HUES48 (cell line): ENCODE results near the gene THAP4.

Source experiments
- H3K27ac ChIP-seq: one replicate; pipeline ENCODE4 v1.7.0; 2013; ENCODE audit warnings: low read depth, low read length, inconsistent platforms
- H3K27me3 ChIP-seq: 2 replicates; pipeline ENCODE4 v1.6.1; 2013; ENCODE audit warnings: mild to moderate bottlenecking, low read length; ENCODE audit not compliant: control insufficient read depth, insufficient read depth
- H3K36me3 ChIP-seq: 2 replicates; pipeline ENCODE4 v1.6.1; 2013; ENCODE audit warnings: low read length; ENCODE audit not compliant: control insufficient read depth, insufficient read depth
- H3K4me1 ChIP-seq: 2 replicates; pipeline ENCODE4 v1.6.1; 2013; ENCODE audit warnings: mild to moderate bottlenecking, low read length; ENCODE audit not compliant: control insufficient read depth, insufficient read depth
- H3K4me3 ChIP-seq: 2 replicates; pipeline ENCODE4 v1.5.1; 2013; ENCODE audit warnings: mild to moderate bottlenecking, low read depth, low read length
- H3K9ac ChIP-seq: 2 replicates; pipeline ENCODE4 v1.6.1; 2013; ENCODE audit warnings: mild to moderate bottlenecking, low read depth, low read length, moderate library complexity
- H3K9me3 ChIP-seq: 2 replicates; pipeline ENCODE4 v1.6.1; 2013; ENCODE audit warnings: low read length; ENCODE audit not compliant: control insufficient read depth, insufficient read depth

Gene THAP4

DNA sequence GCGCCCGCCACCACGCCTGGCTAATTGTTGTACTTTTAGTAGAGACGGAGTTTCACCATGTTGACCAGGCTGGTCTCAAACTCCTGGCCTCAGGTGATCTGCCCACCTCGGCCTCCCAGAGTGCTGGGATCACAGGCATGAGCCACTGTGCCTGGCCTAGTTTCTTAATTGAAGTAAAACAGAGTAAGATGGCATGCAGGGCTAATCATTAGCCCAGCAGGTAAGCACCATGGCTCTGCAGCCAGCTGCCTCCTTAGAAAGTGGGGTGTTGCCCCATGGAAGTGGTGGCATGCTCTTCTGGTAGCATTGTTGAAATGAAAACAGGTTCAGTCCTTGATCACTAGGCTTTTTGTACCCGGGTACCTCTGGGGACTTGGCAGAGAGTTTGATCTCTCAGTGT, 13.0 kb upstream of the THAP4 start:
- no peak overlapping the region for H3K4me3 ChIP-seq
- peaks cover 45% of the 10 kb centered on the region for H3K36me3 ChIP-seq
- H3K4me1 ChIP-seq, result peaks cover 5% of the 10 kb centered on the region; the same call in 1 of the 2 replicates
- no peaks in the 10 kb centered on the region for H3K9me3 ChIP-seq
- no peak overlapping the region for H3K9ac ChIP-seq
- no peaks in the 10 kb centered on the region for H3K27me3 ChIP-seq
- peak overlapping the region; percentile 32 for H3K27ac ChIP-seq

DNA sequence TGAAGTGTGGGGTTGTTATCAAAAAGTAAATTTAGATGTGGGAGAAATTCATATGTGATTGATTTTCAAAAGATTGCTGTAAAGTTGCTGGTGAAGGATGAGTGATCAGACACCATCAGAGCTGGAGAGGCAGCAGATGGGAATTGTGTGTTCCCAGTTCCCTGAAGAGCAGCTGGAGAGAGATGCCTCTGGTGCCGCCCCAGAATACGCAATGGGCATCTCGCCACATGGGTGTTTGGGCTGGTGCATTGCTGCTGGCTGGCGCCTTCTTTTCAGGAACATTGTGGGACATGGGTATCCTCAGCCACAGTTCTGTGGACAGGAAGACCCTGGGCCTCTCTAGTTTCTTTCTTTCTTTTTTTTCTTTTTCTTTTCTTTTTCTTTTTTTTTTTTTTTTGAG, 12.4 kb upstream of the THAP4 start:
- Histone ChIP-seq H3K9ac (no peak overlapping the region), H3K4me3 (no peak overlapping the region), H3K27ac (no peak overlapping the region), H3K4me1 (peaks cover 5% of the 10 kb centered on the region; the same call in 1 of the 2 replicates), H3K27me3 (no peaks in the 10 kb centered on the region), H3K36me3 (peaks cover 40% of the 10 kb centered on the region), H3K9me3 (no peaks in the 10 kb centered on the region)

DNA sequence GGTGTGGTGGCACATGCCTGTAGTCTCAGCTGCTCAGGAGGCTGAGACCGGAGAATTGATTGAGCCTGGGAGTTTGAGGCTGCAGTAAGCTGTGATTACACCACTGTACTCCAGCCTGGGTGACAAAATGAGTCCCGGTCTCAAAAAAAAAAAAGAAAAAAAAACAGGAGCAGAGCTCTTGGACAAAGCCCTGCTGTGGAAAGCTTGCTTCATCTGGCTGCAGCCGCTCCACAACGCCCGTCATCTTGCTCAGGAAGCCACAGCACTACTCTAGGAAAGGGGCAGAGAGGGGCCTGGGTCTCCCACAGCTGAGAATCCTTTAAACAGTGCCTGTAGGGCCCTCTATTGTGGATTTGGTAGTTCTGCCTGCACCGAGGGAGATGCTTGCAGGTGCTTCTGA, 11.5 kb upstream of the THAP4 start:
- Histone ChIP-seq H3K36me3 (peaks cover 32% of the 10 kb centered on the region), H3K9ac (no peak overlapping the region), H3K4me3 (no peak overlapping the region), H3K9me3 (no peaks in the 10 kb centered on the region), H3K4me1 (peaks cover 5% of the 10 kb centered on the region; the same call in 1 of the 2 replicates), H3K27ac (no peak overlapping the region), H3K27me3 (no peaks in the 10 kb centered on the region)

DNA sequence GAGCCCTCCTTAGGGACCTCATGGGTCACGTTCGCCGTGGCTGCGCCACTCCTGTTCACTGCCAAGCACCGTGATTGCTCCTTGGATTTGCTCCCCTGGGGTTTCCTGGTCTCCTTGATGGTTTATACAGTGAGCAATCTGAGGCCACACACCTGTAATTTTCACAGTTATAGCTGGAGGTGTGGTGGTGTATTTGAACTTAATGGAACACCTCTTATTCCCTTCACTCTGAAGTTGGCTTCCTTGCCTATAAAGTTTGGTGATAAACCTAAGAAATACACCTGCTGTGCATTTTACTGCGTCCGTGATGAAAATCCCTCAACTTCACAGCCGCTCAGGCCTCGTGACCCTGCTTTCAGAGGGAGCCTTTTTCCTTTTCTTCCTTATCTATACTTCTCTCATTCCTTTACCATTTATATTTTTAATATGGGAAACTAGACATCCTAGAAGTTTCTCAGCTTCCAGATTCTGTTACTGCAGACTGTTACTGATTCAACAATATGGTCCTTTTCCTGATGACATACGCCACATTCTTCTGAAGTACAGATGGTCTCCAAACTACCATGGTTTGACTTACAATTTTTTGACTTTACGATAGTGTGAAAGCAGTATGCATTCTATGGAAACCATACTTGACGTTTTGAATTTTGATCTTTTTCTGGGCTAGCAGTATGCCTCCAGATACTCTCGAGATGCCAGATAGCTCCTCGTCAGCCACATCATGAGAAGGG, 9.1 kb upstream of the THAP4 start:
- H3K4me1 ChIP-seq, result peaks cover 11% of the 10 kb centered on the region; the same call in 1 of the 2 replicates
- H3K9me3 ChIP-seq, result no peaks in the 10 kb centered on the region
- no peak overlapping the region for H3K4me3 ChIP-seq
- no peak overlapping the region for H3K27ac ChIP-seq
- H3K27me3 ChIP-seq, result no peaks in the 10 kb centered on the region
- peaks cover 8% of the 10 kb centered on the region for H3K36me3 ChIP-seq
- no peak overlapping the region for H3K9ac ChIP-seq

DNA sequence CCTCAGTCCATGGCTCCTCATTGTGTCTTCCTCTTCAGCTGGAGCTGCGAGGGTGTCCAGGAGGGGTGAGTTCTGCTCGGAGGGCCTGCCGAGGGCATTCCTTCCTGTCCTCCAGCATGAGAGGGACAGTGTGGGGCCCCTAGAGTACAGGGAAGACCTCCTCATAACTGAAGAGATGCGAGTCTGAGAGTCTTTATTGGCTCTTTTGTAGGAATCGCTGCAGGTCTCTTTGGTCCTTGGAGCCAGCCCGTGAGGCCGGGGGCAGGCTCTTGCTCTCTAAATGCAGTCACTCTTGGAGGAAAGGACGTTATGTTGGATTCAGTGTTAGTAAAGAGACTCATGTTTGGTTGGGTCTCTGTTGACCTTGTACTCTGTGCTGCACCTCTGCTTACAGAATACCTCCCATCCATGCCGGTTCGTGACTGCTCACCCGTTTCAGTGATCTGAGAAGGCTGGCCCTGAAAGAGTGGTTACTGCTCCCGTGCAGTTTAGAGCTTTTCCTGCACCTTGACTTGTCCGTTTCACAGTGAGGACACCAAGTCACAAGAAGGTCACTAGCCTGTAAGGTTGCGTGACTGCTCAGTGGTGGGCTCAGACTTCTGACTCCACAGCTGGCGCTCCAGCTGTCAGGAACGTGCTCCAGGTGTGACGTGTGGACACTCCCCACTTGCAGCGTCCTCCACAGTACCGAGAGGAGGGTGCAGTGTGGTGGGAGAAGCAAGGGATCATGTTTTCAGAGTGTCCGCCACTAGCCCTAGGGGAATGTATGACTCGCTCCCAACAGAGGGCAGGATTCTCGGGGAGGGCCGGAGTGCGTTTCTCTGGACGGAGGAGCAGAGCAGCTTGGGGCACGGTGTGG, 8.3 kb upstream of the THAP4 start:
- no peak overlapping the region for H3K9ac ChIP-seq
- H3K4me1 ChIP-seq, result peaks cover 9% of the 10 kb centered on the region; the same call in 1 of the 2 replicates
- H3K4me3 ChIP-seq, result no peak overlapping the region
- H3K27ac ChIP-seq, result no peak overlapping the region
- H3K9me3 ChIP-seq, result no peaks in the 10 kb centered on the region
- no peaks in the 10 kb centered on the region for H3K27me3 ChIP-seq
- H3K36me3 ChIP-seq, result peaks cover 5% of the 10 kb centered on the region

DNA sequence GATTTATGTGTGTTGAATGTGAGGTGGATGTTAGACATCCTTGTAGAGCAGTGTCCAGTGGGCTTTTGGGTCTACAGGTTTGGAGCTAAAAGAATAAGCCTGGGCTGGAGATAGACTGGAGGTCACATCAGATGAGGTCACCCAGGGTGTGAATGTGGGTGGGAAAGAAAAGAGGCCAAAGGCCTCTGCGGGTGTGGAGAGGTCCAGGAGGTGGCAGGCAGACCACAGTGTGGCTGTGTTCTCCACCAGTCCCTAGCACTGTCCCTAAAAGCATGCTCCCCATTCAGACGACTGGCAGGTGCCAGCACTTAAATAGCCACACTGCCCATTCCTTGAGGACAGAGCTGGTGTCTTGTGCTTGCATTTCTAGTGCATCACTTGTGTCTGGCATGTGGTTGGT, 4.7 kb upstream of the THAP4 start:
- no peak overlapping the region for H3K27ac ChIP-seq
- H3K27me3 ChIP-seq, result no peaks in the 10 kb centered on the region
- peaks cover 3% of the 10 kb centered on the region for H3K9me3 ChIP-seq
- H3K4me1 ChIP-seq, result peaks cover 10% of the 10 kb centered on the region; the same call in 1 of the 2 replicates
- no peak overlapping the region for H3K4me3 ChIP-seq
- no peak overlapping the region for H3K9ac ChIP-seq
- H3K36me3 ChIP-seq, result peaks cover 18% of the 10 kb centered on the region

DNA sequence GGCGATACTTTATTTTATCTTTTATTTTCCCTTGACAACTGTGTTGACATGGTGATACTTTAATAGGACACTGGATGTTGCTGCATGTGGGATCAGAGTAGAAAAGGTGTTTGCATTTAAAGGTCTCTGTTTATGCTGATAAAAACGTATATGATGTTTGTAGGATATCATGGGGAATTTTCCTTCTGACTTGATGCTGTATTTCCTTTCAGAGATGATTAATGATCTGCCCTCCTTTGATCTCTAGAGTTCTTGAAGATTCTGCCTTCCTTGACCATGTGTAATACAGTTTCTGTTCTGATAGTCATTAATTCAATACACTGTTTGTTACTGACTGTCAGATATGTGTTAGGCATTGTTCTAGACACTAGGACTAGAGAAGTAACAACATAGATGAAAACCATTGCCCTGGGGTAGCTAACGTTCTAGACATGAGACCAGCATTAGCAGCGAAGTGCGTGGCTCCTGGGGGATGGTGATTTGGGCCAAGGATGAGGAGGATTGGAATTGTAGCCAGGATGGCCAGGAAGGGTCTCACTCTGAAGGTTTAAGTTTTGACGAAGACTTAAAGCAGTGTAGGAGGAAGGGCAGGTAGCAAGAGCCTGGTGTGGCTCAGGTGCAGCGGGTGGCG, 3.3 kb upstream of the THAP4 start:
- no peak overlapping the region for H3K27ac ChIP-seq
- peaks cover 3% of the 10 kb centered on the region for H3K9me3 ChIP-seq
- no peaks in the 10 kb centered on the region for H3K27me3 ChIP-seq
- H3K9ac ChIP-seq, result no peak overlapping the region
- peaks cover 12% of the 10 kb centered on the region; the same call in 1 of the 2 replicates for H3K4me1 ChIP-seq
- H3K36me3 ChIP-seq, result peaks cover 14% of the 10 kb centered on the region
- no peak overlapping the region for H3K4me3 ChIP-seq

DNA sequence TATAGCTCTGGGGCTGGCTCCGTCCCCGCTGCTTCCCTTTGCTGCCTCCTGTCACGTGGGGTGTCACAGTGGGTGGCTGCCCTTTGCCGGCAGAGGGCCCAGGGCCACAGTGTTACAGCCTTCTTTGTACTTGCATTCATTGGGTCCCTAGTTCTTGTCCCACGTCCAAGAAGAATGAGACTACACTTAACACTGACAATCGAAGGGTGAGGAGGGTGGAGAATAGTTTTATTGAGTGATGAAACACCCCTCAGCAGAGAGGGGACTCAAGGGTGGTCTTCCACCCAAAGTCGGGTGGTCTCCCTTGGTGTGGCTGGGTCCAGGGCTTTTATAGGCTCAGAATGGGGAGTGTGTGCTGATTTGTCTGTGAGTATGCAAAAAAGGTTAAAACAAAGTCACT, 2.4 kb upstream of the THAP4 start:
- Histone ChIP-seq H3K9ac (no peak overlapping the region), H3K36me3 (peaks cover 17% of the 10 kb centered on the region), H3K27ac (no peak overlapping the region), H3K4me1 (peaks cover 12% of the 10 kb centered on the region; the same call in 1 of the 2 replicates), H3K4me3 (peak overlapping the region; percentile 100), H3K27me3 (no peaks in the 10 kb centered on the region), H3K9me3 (peaks cover 3% of the 10 kb centered on the region)

DNA sequence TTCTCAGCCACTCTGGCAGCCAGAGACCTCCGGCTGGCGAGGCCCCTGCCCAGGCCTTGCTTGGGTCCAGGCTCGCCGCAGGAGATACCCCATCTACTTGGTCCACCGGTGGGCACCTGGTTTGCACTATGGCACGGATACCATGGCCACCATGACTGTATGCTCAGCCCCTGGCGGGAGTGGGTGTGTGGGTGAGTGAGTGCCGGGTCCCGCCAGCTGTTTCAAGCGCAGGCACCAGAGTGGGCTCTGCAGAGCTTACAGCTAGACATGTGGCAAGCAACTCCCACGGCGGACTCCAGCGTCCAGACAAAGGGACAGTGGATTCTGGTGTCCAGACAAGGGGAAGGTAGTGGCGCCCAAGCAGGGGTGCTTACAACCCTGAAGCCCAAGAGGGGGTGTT, 2.0 kb upstream of the THAP4 start:
- Histone ChIP-seq H3K27ac (no peak overlapping the region), H3K36me3 (peaks cover 19% of the 10 kb centered on the region), H3K9ac (no peak overlapping the region), H3K27me3 (no peaks in the 10 kb centered on the region), H3K4me3 (peak overlapping the region; percentile 100), H3K4me1 (peaks cover 12% of the 10 kb centered on the region; the same call in 1 of the 2 replicates), H3K9me3 (peaks cover 3% of the 10 kb centered on the region)

DNA sequence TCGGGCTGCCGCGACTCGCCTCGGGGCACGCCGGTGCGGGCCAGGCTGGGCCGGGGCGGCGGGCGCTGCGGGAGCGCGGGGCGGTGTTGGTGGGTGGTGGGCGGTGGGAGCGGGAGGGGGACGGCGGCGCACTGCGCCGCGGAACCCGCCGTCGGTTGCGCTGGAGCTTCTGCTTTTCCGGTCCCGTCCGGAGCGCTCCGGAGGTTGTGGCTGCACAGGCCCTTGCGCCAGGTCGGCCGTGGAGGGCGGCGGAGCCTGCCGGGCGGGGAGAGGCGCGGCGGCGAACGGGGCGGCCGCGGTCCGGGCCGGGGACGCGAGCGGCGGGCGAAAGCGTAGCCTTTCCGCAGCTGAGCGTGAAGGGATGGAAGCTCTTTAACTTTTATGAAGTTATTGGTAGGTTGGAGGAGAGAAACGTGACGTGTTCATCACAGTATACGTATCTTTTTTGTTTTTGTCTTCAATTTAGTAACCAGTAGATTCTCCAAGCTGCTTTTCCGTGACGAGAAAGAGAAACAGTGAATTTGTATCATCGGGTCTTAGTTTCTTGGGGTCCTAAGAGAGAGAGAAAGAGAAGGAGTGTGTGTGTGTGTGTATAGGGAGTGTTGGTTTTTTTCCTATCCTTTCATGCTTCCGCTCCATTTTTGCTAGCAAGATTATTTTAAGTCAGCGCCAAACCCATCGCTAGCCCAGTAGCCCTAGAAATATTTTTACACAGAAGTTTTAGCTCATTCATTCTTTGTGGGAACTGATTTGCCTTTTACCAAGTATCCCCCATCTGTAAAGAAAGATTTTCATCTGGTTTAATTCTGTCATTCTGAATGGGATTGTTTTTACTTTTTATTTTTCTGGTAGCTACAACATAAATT, 1.1 kb upstream of the THAP4 start:
- peak overlapping the region; percentile 99 for H3K9ac ChIP-seq
- H3K27ac ChIP-seq, result peak overlapping the region; percentile 99
- H3K9me3 ChIP-seq, result peaks cover 3% of the 10 kb centered on the region
- H3K4me3 ChIP-seq, result peak overlapping the region; percentile 100
- peaks cover 27% of the 10 kb centered on the region for H3K36me3 ChIP-seq
- no peaks in the 10 kb centered on the region for H3K27me3 ChIP-seq
- peaks cover 12% of the 10 kb centered on the region; the same call in 1 of the 2 replicates for H3K4me1 ChIP-seq
